Chondrocyte (in vitro differentiated cells): ENCODE data around the gene SETD7. TPM values are rescaled to one million over a fixed set of nuclear protein-coding genes. Genes with fewer than 3 reads are reported as not detected.

ENCODE experiments used
- DNase-seq: peaks from one replicate; pipeline ENCODE4 v3.0.0; 2021; ENCODE audit warnings: mixed read lengths, low spot score
- H3K27ac Mint-ChIP-seq: one replicate; pipeline ENCODE4 v1.8.0; 2021; ENCODE audit warnings: mild to moderate bottlenecking, moderate library complexity, mixed read lengths; ENCODE audit not compliant: unreplicated experiment
- H3K27me3 Mint-ChIP-seq: 2 replicates; pipeline ENCODE4 v1.8.0; 2021; ENCODE audit warnings: low read depth, mixed read lengths
- H3K36me3 Mint-ChIP-seq: 2 replicates; pipeline ENCODE4 v1.8.0; 2021; ENCODE audit warnings: low read depth, mixed read lengths
- H3K4me1 Mint-ChIP-seq: 2 replicates; pipeline ENCODE4 v1.8.0; 2021; ENCODE audit warnings: low read depth, mild to moderate bottlenecking, mixed read lengths
- H3K4me3 Mint-ChIP-seq: one replicate; pipeline ENCODE4 v1.8.0; 2021; ENCODE audit warnings: mild to moderate bottlenecking, moderate library complexity, mixed read lengths; ENCODE audit not compliant: unreplicated experiment
- H3K9me3 Mint-ChIP-seq: 2 replicates; pipeline ENCODE4 v1.8.0; 2021; ENCODE audit warnings: low read depth, mixed read lengths
- total RNA-seq: library from RNA; stranded (reverse); gene quantifications from 3 replicates; pipeline ENCODE4 v1.2.1, GENCODE V29; 2021
- TF ChIP-seq, protein P1 (sequence below): fragments of 200-600 bp; sonication (generic); IDR thresholded peaks from 2 replicates; pipeline ENCODE4 v1.5.0; 2021; ENCODE audit warnings: antibody characterized with exemption, mild to moderate bottlenecking, moderate library complexity

Gene SETD7
- total RNA-seq, 1 donor from 2014 or later, result 56.3 TPM

DNA sequence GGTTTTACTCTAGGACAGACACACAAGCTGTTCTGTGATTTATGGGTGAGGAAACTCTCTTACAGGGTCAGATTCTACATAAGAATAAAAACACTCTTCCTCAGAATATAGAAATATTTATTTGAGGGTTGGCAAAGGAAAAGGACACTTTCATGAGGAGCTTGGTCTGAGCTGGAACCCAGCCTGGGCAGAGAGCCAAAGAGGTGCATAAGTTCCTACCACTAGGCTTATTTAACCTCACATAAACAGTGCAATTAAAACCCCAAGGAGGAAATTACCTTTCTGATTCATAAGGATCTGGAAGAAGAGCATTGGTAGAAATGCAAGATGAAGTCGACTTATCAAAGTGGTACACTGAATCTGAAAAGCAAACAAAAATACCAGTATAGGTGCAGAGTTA is 32.9 kb downstream of the SETD7 start:
- H3K27ac Mint-ChIP-seq, result peak overlapping the region; percentile 52
- H3K27me3 Mint-ChIP-seq, result no peaks in the 10 kb centered on the region
- TF ChIP-seq, protein P1, sequence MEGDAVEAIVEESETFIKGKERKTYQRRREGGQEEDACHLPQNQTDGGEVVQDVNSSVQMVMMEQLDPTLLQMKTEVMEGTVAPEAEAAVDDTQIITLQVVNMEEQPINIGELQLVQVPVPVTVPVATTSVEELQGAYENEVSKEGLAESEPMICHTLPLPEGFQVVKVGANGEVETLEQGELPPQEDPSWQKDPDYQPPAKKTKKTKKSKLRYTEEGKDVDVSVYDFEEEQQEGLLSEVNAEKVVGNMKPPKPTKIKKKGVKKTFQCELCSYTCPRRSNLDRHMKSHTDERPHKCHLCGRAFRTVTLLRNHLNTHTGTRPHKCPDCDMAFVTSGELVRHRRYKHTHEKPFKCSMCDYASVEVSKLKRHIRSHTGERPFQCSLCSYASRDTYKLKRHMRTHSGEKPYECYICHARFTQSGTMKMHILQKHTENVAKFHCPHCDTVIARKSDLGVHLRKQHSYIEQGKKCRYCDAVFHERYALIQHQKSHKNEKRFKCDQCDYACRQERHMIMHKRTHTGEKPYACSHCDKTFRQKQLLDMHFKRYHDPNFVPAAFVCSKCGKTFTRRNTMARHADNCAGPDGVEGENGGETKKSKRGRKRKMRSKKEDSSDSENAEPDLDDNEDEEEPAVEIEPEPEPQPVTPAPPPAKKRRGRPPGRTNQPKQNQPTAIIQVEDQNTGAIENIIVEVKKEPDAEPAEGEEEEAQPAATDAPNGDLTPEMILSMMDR, result no peak
- H3K36me3 Mint-ChIP-seq, result peaks cover 25% of the 10 kb centered on the region
- no peak overlapping the region for H3K4me3 Mint-ChIP-seq
- no peaks in the 10 kb centered on the region for H3K9me3 Mint-ChIP-seq
- H3K4me1 Mint-ChIP-seq, result peaks cover 5% of the 10 kb centered on the region
- DNase-seq, result no peak

DNA sequence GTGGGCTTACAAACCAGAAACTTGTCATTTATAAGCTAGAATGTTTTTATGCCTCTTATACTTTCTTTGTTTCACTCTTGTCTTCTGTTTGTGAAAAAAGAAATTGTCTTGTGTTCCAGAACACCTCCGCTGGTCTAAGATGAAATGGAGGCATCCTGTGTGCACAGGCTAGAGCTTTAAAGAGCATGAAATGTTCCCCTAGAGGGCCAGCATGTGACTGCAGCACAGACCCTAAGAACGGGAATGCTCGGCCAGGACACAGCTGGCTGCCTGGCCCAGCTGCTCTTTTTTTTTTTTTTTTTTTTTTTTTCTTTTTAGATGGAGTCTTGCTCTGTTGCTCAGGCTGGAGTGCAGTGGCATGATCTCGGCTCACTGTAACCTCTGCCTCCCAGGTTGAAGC is 33.6 kb downstream of the SETD7 start:
- H3K9me3 Mint-ChIP-seq, result no peaks in the 10 kb centered on the region
- TF ChIP-seq, protein P1, result no peak
- H3K27ac Mint-ChIP-seq, result no peak overlapping the region
- peaks cover 30% of the 10 kb centered on the region for H3K36me3 Mint-ChIP-seq
- H3K4me1 Mint-ChIP-seq, result peaks cover 5% of the 10 kb centered on the region
- DNase-seq, result no peak
- no peak overlapping the region for H3K4me3 Mint-ChIP-seq
- H3K27me3 Mint-ChIP-seq, result no peaks in the 10 kb centered on the region

DNA sequence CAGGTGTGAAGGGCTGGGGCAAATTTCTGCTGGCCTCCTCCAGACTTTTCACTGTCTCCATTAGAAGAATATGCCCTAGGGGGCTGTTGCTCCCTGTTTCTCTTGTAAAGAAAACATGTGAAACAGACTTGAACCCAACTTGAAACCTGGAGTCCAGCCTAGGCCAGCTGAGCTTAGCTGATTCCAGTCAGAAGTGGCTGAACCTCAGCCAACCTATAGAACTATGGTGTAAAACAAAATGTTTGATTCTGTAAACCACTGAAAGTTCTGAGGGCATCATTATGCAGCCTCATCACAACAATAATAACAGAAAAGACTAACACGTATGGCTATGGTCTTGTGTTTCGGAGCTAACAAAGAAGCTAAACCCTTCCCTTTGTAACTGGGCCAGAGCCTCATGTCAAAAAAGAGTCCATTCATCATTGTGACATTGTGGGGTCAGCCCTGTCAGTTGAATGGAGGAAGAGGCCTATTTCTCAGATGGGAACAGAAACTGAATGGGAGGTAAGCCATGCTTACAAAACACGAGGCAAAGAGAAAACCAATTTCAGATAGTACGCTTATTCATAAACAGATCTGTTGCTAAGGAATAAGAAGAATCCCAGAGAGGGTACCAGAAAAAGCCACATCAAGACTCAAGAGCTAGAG is 34.1 kb downstream of the SETD7 start:
- H3K9me3 Mint-ChIP-seq, result no peaks in the 10 kb centered on the region
- TF ChIP-seq, protein P1, result no peak
- no peak overlapping the region for H3K4me3 Mint-ChIP-seq
- H3K4me1 Mint-ChIP-seq, result peaks cover 5% of the 10 kb centered on the region
- peaks cover 32% of the 10 kb centered on the region for H3K36me3 Mint-ChIP-seq
- DNase-seq, result no peak
- peak overlapping the region; percentile 61 for H3K27ac Mint-ChIP-seq
- no peaks in the 10 kb centered on the region for H3K27me3 Mint-ChIP-seq

DNA sequence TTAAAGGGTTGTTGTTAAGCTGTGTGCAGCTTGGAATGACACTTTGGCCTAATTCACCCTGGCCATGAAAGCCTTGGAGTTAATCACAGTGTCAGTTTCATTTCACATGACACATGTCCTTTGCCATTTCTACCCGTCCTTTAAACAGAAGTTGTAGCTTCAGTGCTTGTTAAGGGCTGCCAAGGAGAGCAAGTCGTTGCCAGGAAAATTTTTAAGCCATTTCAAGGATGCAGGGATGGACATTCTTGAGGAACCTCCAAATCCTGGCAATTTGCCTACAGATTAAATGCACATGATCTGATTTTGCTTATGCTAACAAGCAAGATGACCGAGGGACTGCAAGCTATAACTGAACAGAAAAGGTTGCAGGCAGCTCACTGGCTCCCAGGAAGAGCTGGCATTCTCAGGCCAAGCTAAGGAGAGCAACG is 40.5 kb downstream of the SETD7 start:
- DNase-seq, result no peak
- Mint-ChIP-seq H3K27me3 (no peaks in the 10 kb centered on the region), H3K9me3 (no peaks in the 10 kb centered on the region), H3K4me1 (no peaks in the 10 kb centered on the region), H3K36me3 (peaks cover 41% of the 10 kb centered on the region), H3K4me3 (no peak overlapping the region), H3K27ac (no peak overlapping the region)
- TF ChIP-seq, protein P1, result no peak

DNA sequence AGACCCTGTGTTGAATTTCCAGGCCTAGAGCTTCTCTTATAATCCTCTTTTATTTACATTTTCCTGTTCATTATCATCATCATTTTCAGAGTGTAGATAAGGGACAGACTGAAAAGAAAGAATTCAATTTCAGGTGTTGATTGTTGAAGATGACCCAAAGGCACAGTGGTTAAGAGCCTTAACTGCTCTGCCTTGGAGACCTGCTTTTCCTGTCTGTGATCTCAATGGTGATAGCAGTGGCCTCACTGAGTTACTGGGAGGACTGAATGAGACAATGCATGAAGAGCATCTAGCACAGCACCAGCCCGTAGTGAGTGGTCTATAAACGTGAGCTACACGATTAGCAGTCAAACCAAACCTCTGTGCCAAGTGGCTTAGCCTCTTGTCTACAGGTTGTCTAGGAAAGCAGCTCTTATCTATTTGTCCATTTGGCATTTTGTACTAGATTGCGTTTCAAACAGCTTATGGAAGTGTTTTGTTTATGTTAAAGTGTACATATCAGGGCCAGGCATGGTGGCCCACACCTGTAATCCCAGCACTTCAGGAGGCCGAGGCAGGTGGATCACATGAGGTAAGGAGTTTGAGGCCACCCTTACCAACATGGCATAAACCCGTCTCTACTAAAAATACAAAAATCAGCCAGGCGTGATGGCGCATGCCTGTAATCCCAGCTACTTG is 41.5 kb downstream of the SETD7 start:
- no peaks in the 10 kb centered on the region for H3K27me3 Mint-ChIP-seq
- no peak for DNase-seq
- no peaks in the 10 kb centered on the region for H3K9me3 Mint-ChIP-seq
- no peak overlapping the region for H3K4me3 Mint-ChIP-seq
- H3K36me3 Mint-ChIP-seq, result peaks cover 46% of the 10 kb centered on the region
- H3K4me1 Mint-ChIP-seq, result no peaks in the 10 kb centered on the region
- TF ChIP-seq, protein P1, result no peak
- no peak overlapping the region for H3K27ac Mint-ChIP-seq
